HEK293 (cell line): Measurements from ENCODE around the gene PLCB1.

Experiments used
- AEBP2 ChIP-seq: fragments of 450-650 bp; formaldehyde crosslinking; IDR thresholded peaks from 2 replicates; pipeline ENCODE4 v1.5.1; 2016; ENCODE audit warnings: missing biosample characterization, missing genetic modification characterization, borderline replicate concordance
- CTCF ChIP-seq: fragments of 450-650 bp; formaldehyde crosslinking; IDR thresholded peaks from 2 replicates; pipeline ENCODE4 v1.5.1; 2016; ENCODE audit warnings: missing biosample characterization, missing genetic modification characterization
- FEZF1 ChIP-seq: fragments of 450-650 bp; formaldehyde crosslinking; IDR thresholded peaks from 2 replicates; pipeline ENCODE4 v1.5.1; 2016; ENCODE audit warnings: missing biosample characterization, missing genetic modification characterization
- HIC1 ChIP-seq: fragments of 450-650 bp; formaldehyde crosslinking; IDR thresholded peaks from 2 replicates; pipeline ENCODE4 v1.5.1; 2016; ENCODE audit warnings: missing biosample characterization, missing genetic modification characterization
- KLF8 ChIP-seq: fragments of 450-650 bp; formaldehyde crosslinking; IDR thresholded peaks from 2 replicates; pipeline ENCODE4 v1.5.1; 2016; ENCODE audit warnings: missing biosample characterization, missing genetic modification characterization
- TCF7L2 ChIP-seq: IDR thresholded peaks from 2 replicates; pipeline ENCODE4 v1.6.1; 2011; ENCODE audit warnings: low read depth, mild to moderate bottlenecking, inconsistent platforms, low read length, moderate library complexity, borderline replicate concordance
- YY1 ChIP-seq: fragments of 450-650 bp; formaldehyde crosslinking; IDR thresholded peaks from 2 replicates; pipeline ENCODE4 v1.5.1; 2018; ENCODE audit warnings: missing biosample characterization, missing genetic modification characterization
- ZEB2 ChIP-seq: fragments of 450-650 bp; formaldehyde crosslinking; IDR thresholded peaks from 2 replicates; pipeline ENCODE4 v1.5.1; 2016; ENCODE audit warnings: missing biosample characterization, missing genetic modification characterization
- ZFP41 ChIP-seq: fragments of 450-650 bp; formaldehyde crosslinking; IDR thresholded peaks from 2 replicates; pipeline ENCODE4 v1.5.1; 2016; ENCODE audit warnings: missing biosample characterization, missing genetic modification characterization, borderline replicate concordance
- ZNF114 ChIP-seq: fragments of 450-650 bp; formaldehyde crosslinking; IDR thresholded peaks from 2 replicates; pipeline ENCODE4 v1.5.0; 2017; ENCODE audit warnings: missing biosample characterization, missing genetic modification characterization
- ZNF155 ChIP-seq: fragments of 450-650 bp; formaldehyde crosslinking; IDR thresholded peaks from 2 replicates; pipeline ENCODE4 v1.5.1; 2016; ENCODE audit warnings: missing biosample characterization, missing genetic modification characterization
- ZNF18 ChIP-seq: fragments of 450-650 bp; formaldehyde crosslinking; IDR thresholded peaks from 2 replicates; pipeline ENCODE4 v1.5.1; 2016; ENCODE audit warnings: missing biosample characterization, missing genetic modification characterization
- ZNF184 ChIP-seq: fragments of 450-650 bp; IDR thresholded peaks from 2 replicates; pipeline ENCODE4 v1.5.1; 2018; ENCODE audit warnings: missing biosample characterization, mild to moderate bottlenecking, missing genetic modification characterization
- ZNF221 ChIP-seq: fragments of 450-650 bp; formaldehyde crosslinking; IDR thresholded peaks from 2 replicates; pipeline ENCODE4 v1.5.1; 2017; ENCODE audit warnings: missing biosample characterization, missing genetic modification characterization, borderline replicate concordance
- ZNF248 ChIP-seq: fragments of 450-650 bp; formaldehyde crosslinking; IDR thresholded peaks from 2 replicates; pipeline ENCODE4 v1.5.1; 2017; ENCODE audit warnings: missing biosample characterization, missing genetic modification characterization
- ZNF26 ChIP-seq: fragments of 450-650 bp; formaldehyde crosslinking; IDR thresholded peaks from 2 replicates; pipeline ENCODE4 v1.5.1; 2016; ENCODE audit warnings: missing biosample characterization, missing genetic modification characterization
- ZNF280C ChIP-seq: fragments of 450-650 bp; formaldehyde crosslinking; IDR thresholded peaks from 2 replicates; pipeline ENCODE4 v1.5.1; 2016; ENCODE audit warnings: missing biosample characterization, missing genetic modification characterization
- ZNF37A ChIP-seq: fragments of 450-650 bp; IDR thresholded peaks from 2 replicates; pipeline ENCODE4 v1.5.1; 2018; ENCODE audit warnings: missing biosample characterization, missing genetic modification characterization
- ZNF433 ChIP-seq: fragments of 450-650 bp; formaldehyde crosslinking; IDR thresholded peaks from 2 replicates; pipeline ENCODE4 v1.5.1; 2016; ENCODE audit warnings: missing biosample characterization, missing genetic modification characterization, low read depth
- ZNF518A ChIP-seq: fragments of 450-650 bp; formaldehyde crosslinking; conservative IDR thresholded peaks from 2 replicates; pipeline ENCODE4 v1.5.1; 2016; ENCODE audit warnings: low read depth, missing biosample characterization, missing genetic modification characterization
- ZNF544 ChIP-seq: fragments of 450-650 bp; formaldehyde crosslinking; IDR thresholded peaks from 2 replicates; pipeline ENCODE4 v1.5.0; 2017; ENCODE audit warnings: missing biosample characterization, missing genetic modification characterization
- ZNF548 ChIP-seq: fragments of 450-650 bp; formaldehyde crosslinking; IDR thresholded peaks from 2 replicates; pipeline ENCODE4 v1.5.1; 2016; ENCODE audit warnings: missing biosample characterization, missing genetic modification characterization
- ZNF707 ChIP-seq: fragments of 450-650 bp; formaldehyde crosslinking; IDR thresholded peaks from 2 replicates; pipeline ENCODE4 v1.5.1; 2016; ENCODE audit warnings: missing biosample characterization, missing genetic modification characterization
- ZNF776 ChIP-seq: fragments of 450-650 bp; formaldehyde crosslinking; IDR thresholded peaks from 2 replicates; pipeline ENCODE4 v1.5.0; 2017; ENCODE audit warnings: missing biosample characterization, missing genetic modification characterization, borderline replicate concordance

PLCB1 gene

GRCh38 chr20:8454137-8454712, 322.2 kb downstream of the PLCB1 start (continued):
- TF ChIP-seq ZNF518A (tag by site-specific recombination) (no peak), ZNF184 (tag by site-specific recombination) (0 out of 2 replicates have a peak, but pooled peaks have one; percentile 20), KLF8 (tag by site-specific recombination) (0 out of 2 replicates have a peak, but pooled peaks have one; percentile 30), ZNF248 (tag by site-specific recombination) (no peak), ZNF18 (tag by site-specific recombination) (no peak), ZNF544 (tag by site-specific recombination) (no peak), AEBP2 (tag by site-specific recombination) (no peak), TCF7L2 (no peak), ZNF776 (tag by site-specific recombination) (no peak), ZNF155 (tag by site-specific recombination) (no peak), YY1 (tag by site-specific recombination) (no peak), ZNF26 (tag by site-specific recombination) (no peak), ZEB2 (tag by site-specific recombination) (peak; percentile 58; the same call in 1 of the 2 replicates), ZFP41 (tag by site-specific recombination) (no peak), ZNF433 (tag by site-specific recombination) (no peak), ZNF114 (tag by site-specific recombination) (no peak), ZNF707 (tag by site-specific recombination) (no peak), CTCF (tag by site-specific recombination) (peak; percentile 44; the same call in 1 of the 2 replicates), ZNF548 (tag by site-specific recombination) (no peak), FEZF1 (tag by site-specific recombination) (no peak), HIC1 (tag by site-specific recombination) (0 out of 2 replicates have a peak, but pooled peaks have one; percentile 42), ZNF37A (no peak), ZNF221 (tag by site-specific recombination) (no peak), ZNF280C (tag by site-specific recombination) (no peak)
